Ramos (cell line): ENCODE measurements around the gene VEGFA.

Source experiments
- in situ Hi-C: fragments of 300-500 bp; cut with MboI; formaldehyde crosslinking; loops from one replicate; pipeline ENCODE4 v1.14.3; 2022; ENCODE audit warnings: low sequenced_read_pairs; ENCODE audit not compliant: unreplicated experiment

VEGFA gene

DNA sequence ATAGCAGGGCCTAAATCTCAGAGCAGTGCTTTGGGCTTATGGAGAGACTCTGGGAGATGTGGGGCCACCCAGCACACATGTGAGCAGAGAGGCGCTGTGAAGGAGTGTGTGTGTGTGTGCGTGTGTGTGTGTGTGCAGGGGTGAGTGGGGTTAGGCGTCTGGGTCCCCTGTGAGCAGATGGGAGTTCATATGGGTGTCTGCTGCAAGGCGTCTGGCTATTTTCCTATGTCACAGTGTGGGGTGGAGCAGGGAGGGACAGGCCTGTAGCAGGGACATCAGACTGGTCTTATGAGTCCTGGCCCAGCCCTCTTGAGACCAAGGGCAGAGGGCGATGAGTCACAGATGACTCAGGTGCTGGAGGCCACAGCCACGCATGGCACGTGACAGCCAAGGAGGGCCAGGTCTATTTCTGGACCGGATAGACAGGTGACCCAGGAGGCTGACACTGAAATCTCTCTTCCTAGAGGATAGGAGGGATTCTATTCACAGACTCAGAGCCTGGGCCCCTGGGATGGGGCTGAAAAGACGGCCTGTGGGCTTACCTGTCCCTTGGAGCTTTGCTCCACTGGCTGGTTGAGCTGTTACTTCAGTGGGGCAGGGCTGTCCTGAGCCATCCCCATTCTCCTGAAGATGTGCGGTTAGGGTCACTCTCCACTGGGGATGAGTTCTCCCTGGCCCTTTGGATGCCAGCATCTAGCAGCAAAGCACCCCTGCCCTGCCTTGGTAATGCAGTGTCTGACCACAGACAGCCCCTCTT, 28.9 kb downstream of the VEGFA start:
- in situ Hi-C loops = no loop called here

DNA sequence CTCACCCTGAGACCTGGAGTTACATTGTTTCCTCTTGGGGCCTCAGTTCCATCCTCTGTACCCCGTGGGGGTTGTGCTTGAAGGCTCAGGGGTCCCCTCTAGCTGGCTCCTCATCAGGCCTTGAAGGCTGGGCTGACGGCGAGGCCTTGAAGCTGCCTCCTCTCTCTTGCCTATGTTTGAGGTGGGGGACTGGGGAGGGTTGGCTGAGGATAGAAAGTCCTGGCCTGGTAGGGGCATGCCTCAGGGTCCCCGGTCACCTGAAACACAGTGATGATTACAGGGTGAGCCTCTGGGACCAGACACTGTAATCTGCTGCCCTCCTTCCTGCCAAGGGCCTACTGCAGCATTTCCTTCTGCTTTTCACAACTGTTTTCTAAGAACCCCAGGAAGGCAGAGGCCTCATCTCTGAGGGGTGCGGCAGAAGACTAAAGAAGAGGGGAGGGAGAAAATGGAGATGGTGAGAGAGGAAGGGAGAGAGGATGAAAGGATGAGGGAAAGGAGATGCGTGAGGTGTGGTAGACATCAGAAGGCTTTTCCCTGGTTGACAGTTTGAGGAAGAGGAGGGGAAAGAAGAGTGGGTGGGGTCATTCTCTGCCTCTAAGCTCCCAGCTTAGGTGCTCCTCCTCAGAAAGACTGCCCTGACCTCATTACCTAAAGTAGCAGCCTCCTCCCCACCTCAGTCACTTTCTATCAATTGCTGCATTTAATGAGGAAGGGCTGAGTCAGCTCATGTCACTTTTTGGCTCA, 29.7 kb downstream of the VEGFA start:
- in situ Hi-C loops = no loop called here

DNA sequence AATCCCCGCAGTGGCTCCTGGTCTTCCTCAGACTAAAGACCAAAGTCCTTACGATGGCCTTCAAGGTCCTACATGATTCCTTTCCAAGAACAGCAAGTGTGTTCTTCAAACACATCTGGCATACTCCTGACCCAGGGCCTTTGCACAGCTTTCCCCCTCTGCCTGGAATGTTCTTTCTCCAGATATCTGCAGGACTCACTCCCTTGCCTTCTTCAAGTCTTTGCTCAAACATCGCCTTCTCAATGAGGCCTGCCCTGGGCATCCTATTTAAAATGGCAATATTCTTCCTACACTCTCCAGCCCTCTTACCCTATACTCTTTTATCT, 30.2 kb downstream of the VEGFA start:
- in situ Hi-C loops = no loop called here

DNA sequence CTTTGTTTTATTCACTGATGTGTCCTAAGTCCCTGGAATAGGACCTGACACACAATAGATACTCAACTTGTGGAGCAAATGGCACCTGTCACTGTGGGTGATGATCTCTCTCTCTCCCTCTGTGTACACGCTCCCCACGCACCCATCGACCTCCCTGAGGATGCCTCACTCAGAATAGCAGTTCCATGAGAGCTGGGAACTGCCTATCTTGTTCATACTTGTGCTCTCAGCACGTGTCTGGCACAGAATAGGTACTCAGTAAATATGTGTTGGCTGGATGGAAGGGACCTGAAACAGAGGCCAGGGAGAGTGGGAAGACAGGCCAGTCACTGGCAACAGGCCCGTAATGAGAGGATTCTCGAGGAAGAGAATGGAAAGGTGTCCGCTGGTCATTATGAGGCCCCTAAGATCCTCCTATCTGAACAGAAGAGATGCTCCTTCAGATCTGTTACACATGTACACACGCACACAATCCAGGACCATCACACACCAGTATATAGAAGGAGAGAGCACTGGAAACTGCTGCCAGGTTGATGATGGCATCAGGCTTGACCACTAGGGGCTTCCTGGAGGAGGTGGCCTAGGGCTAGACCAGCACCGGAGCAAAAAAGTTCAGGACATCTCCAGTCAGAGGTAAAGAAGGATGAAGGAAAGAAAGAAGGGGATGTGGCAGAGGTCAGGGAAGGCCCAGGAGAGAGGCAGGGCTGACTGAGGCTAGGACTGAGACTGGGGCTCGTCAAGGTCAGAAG, 30.9 kb downstream of the VEGFA start:
- in situ Hi-C loops = no loop called here

DNA sequence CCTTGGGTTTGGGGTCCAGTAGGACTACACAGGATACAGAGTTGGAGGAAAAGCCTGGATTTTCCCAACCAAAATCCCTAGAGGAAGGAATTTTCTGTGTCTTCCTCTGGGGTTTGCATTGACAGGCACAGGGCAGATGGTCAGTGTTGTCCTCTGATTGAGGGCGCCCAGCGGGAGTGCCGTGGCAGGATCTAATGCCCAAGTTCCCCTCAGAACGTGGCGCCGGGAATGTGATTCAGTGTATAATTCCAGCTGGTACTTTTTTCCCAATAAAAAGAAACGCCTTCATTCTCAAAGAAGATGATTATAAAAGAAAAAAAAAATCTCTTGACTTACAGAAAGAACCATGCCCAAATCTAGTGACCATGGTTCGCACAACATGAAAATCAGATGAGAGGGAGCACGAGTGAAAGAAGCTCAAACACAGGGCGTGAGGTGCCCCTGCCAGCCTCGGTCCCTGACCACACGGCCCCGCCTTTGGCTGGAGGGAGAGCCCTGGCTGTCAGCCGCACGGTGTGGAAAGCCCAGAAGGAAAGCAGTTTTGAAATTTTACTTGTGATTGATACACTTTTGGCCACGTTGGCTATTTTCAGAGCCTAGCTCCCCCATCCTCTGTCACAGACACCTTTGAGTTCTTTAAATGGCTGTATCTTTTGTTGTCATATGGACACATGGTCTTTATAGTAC, 31.6 kb downstream of the VEGFA start:
- in situ Hi-C loops = no loop called here

DNA sequence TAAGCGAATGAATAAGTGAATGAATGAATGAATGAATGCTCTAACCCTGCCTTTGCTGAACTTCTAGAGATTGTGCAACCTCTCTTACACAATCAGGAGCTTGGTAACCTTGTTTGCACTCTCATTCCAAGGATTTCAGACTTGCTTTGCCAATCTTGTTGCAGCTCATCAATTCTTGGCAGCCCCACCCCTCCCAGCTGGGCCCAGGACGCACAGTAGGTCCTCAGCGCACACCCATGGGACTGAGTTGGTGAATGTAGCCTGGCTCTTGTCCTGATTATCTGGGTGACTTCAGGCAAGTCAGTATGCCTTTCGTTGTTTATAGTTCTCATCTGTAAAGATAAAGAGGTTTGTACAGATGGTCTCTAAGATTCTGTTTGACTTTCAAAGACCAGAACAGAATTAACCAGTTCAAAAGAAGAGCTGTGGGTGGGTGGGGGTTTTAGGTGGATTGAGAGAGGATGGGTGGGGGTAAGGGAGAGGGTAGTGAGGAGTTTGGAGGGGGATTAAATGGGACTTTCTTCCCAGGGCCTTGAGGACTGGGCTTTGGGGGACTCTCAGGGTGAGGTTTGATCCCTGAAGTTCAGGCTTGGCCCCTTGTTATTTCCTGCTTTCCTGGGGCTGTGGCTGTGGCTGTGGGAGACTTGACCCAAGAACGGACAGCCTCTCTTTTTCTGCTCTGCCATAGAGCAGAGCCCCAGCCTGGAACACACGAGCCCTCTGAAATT, 33.2 kb downstream of the VEGFA start:
- in situ Hi-C loops = no loop called here

DNA sequence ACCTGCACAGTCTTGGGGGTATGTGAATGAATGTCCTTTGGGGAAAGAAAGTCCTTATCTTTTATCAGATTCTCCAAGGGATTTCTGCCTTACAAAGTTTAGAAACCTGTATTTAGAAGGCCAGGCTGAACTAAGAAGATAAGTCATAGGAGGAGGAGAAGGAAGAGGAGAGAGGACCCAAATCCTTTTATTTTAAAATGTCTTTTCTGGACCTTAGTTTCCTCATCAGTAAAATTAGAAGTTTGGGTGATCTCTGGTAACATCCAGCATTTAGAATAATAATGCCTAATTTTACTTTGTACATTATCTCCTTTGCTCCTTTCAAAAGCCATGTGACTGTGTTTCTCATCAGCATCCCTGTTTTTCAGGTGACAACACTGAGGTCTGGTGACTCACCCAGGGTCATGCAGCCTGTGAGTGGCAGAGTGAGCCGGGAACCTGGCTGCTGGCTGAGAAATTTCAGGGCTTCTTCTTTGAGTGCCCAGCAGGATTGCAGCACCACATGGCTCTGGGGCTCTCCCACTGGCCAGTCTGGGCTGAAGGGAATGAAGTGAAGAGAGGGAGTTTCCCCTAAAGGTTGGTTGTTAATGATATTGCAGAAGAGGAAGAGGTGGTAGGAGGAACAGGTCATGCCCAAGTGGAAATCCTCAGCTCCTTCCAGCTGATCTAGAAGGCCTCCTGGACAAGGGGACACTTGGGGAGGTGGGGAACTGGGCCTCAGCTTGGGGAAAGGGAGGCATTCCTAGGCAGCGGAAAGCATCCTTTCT, 34.0 kb downstream of the VEGFA start:
- in situ Hi-C loops = no loop called here

DNA sequence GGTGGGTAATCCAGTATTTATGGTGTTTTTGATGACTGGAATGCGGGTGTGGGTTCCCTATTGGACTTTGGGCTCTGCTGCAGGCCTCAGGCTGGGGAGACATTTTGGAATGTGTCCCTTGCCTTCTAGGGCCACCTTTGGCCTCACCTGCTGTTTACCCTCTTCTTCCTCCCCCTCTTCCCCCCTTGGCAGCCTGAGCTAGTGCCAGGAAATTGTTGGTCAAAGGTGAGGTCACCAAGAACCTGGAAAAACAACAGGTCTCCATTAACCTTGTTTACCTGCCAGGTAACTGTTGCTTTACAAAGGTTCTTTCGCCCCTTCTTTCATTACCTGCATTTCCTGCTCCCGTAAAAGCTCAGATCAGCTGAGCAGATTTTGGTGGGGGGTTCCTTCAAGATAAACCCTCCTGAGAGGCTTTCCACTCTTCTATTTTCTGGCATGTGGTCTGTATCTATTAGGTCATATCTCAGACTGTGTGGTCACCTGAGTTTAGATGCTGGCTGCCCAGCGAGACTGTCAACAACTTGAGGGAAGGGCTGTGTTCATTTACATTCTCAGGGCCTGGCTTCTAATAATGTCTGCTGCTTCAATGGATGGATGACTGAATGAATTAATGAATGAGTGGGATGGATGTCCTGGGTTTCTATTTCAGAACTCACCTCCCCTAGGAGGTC, 34.7 kb downstream of the VEGFA start:
- in situ Hi-C loops = no loop called here

DNA sequence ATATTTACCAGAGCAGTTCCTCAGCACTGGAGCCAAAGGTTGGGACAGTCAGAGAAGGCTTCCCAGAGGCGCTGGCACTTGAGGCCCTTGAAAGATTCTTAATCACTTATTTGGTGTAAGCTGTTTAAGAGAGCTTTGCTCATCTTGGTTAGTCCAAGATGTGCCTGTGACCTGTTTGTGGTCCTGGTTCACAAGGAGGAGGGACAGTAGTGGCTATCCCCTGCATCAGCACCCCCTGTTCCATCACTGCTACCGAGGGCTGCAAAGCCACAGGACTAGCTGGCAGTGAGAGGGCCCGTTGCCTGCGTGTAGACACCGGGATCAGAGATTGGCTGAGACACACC, 35.7 kb downstream of the VEGFA start:
- in situ Hi-C loops = no loop called here

DNA sequence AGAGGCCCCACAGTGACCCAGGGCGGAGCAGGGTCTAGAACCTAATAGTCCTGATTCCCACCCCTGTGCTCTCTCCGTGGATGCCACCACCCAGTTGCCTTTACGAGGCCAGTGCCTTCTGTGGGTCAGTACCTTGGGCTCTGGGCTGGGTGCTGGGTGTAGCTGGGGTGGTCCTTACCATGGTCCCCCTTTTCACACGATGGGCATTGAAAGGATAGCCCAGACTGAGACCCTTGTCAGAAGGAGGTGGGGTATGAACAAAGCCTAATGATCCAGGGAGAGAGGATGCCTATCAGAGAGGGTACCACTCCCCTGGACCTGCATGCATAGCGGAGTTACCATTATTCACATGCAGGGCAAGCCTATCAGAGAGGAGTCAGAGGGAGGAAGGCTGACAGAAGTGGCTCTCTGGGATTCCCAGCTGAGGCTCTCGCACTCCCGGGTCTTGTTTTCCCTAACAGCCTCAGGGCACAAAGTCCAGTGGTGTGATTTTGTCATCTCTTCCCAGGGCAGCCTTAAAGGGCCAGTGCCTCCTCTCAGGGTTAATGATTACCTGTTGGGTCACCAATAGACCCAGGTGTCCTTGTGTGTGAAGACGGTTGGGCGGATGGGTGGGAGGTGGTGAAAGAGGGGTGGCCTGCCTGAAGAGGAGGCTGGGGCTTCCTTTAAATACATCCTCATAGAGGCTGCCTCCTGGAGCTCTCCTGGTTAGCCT, 36.2 kb downstream of the VEGFA start:
- in situ Hi-C loops = no loop called here

DNA sequence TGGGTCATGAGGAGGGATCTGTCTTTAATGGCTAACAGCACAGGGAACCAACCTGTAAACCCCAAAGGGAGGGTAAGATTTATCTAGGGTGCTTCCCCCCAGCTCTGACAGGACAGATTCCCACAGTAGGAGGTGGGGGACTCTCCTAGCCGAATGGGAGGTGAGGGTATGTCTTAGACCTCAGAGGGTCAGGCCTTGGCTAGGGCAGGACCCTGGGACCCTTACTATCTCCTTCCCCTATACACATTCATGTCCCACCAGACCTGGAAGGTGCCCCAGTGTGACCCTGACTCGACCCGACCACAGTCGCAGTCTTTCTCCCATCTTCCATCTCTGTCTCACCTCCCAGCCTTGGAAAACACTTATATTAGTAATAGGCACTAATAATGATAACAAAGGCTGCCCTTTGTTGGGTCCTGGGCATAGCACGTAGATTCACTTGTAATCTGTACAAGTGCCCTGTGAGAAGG, 36.8 kb downstream of the VEGFA start:
- in situ Hi-C loops = no loop called here

DNA sequence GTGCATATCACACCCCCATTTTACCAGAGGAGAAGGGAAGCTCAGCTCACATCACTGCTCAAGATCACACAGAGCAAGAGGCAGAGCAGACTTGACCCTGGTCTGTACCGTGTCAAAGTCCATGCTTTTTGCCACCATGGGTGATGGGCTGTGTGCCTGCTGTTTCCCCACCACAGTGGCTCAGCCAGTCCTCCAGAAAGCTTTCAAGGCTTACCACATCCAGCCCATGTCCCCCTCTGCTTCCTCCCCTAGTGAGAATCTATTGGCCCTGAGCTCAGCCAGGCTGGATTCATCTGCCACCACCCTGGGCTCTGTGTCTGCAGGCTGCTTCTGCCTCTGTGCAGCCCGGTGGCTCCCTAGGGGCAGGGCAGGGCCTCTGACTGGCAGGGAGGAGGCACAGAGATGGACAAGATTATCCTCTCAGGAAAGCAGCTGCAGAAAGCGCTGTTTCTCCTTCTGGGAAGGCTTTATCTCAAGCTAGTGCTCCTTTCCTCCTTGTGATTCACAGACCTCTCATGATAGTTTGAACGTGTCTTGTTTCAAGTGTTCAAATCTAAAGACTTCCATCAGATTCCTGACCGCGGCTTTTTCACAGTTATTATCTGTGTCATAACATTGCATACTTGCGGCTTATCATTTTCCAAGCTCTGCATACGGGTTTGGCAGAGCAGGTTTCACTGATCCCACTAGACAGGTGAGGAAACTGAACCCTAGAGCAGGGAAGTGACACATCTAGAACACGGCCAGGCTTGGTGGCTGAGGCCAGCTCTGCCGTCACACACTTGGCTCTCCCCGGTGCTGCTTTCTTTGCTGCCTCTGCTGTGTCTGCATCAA, 37.4 kb downstream of the VEGFA start:
- in situ Hi-C loops = no loop called here

DNA sequence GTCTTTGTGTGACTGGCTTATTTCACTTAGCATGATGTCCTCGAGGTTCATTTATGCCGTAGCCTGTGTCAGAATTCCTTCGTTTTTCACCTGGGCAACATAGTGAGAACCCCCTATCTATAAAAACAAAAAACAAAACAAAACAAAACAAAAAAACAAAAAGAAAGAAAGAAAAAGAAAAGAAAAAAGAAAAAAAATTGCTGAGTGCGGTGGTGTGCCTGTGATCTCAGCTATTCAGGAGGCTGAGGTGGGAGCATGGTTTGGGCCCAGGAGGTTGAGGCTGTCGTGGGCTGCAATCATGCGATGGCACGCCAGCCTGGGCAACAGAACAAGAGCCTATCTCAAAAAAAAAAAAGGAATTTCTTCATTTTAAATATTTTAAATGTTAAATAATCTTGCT, 38.4 kb downstream of the VEGFA start:
- in situ Hi-C loops = no loop called here

DNA sequence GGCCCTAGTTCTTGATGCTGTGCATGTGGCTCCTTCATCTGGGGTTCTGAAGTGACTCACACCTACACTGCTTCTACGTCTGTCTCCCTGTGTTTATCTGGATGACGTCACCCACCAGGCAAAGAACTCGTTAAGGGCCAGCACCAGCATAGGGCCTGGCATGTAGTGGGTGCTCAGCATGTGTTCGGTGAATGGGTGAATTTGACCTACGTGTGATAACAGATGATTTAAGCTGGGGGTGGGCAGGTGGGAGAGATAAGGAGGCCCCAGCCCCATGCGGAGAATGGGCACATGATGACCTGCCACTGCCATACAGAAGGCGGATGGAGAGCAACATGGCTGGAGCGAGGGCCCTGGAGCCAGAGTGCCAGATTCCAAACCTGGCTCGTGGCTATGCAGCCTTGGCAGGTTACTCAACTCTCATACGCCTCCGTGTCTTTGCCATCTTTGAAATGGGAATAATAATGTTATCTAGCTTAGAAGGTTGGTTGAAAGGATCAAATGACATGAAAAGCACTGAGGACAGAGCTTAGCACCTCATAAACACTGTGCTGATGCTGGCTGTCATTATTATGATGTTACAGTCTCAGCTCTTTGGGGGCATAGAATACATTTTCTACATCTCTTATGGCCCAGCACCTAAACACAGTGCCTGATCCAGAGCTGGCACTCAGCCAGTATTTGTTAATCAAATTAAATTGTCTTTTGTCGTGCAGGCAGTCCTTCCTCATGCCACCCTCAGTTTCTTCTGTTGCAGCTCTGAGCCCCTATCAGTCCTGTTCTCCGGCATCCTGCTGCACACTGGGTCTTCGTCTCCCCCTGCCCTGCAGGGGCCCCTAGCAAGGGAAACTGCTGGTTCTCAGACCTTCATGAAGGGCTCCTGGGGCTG, 39.6 kb downstream of the VEGFA start:
- in situ Hi-C loops = no loop called here

DNA sequence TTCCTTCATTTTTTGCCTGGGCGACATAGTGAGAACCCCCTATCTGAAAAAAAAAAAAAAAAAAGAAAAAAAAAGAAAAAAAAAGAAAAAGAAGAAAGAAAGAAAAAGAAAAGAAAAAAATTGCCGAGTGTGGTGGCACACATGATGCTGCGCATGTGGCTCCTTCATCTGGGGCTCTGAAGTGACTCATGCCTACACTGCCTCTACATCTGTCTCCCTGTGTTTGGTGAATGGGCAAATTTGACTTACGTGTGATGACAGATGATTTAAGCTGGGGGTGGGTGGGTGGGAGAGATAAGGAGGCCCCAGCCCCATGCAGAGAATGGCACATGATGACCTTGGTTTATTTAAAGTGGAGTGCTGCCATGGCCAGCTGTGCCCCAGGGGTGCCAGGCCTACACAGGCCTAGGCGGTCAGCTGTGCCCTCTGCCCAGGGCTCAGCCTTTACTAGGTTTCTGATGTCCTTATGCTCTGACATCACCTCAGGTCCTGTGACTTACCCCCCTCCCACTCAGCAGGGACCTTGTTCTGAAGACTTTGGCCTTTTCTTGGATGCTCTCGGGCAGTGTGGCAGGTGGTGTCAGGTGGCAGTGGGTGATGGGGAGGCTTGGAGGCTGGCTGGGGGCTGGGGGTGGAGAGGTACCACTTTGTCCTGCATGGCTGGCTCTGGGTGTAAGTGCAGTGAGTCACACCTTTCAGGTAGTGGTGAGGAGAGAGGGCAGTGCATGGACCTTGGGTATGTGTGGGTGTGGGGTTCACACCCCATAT, 41.1 kb downstream of the VEGFA start:
- in situ Hi-C loops = no loop called here

DNA sequence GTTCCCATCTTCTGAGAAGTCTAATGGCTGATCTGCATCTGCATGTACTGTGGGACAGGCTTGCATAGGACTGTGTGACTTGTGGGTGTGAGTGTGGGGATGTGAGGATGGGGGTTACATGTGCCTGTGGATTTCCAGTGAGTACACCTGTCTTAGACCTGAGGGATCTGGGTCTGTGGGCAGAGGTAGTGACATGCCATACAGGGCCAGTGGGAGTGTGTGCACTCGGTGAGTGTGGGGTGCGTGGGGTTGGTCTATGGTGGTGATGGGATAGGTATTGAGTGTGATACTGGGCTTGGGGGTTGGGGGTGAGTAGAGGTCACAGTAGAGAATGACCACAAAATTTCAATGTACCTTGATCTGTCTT, 41.7 kb downstream of the VEGFA start:
- in situ Hi-C loops = no loop called here
